GM19351 (cell line): Measurements from ENCODE around the gene EMID1.

Source experiments
- ATAC-seq: cut with Tn5 transposase; IDR thresholded peaks from one replicate; pipeline ENCODE4 v1.9.1; 2021; ENCODE audit warnings: mild to moderate bottlenecking, moderate library complexity; ENCODE audit not compliant: unreplicated experiment

EMID1 gene

GRCh38 chr22:29194184-29194583 is 11.5 kb upstream of the EMID1 start:
- no peak for ATAC-seq

GRCh38 chr22:29195118-29195963 is 10.4 kb upstream of the EMID1 start:
- ATAC-seq, result no peak

GRCh38 chr22:29195964-29196666 is 9.6 kb upstream of the EMID1 start:
- ATAC-seq, result no peak

- no peak for ATAC-seq
These were observed 8.6 kb upstream of the EMID1 start for GRCh38 chr22:29197096-29197495.

- ATAC-seq, result no peak
These were observed 7.5 kb upstream of the EMID1 start for GRCh38 chr22:29198240-29198639.

GRCh38 chr22:29199702-29200400 is 5.8 kb upstream of the EMID1 start:
- ATAC-seq, result no peak

- ATAC-seq, result no peak
These were observed 4.8 kb upstream of the EMID1 start for GRCh38 chr22:29200901-29201300.

GRCh38 chr22:29201782-29202181 is 3.9 kb upstream of the EMID1 start:
- ATAC-seq, result no peak

- ATAC-seq, result peak; percentile 80
These were observed 3.2 kb upstream of the EMID1 start for GRCh38 chr22:29202212-29203192.

GRCh38 chr22:29203488-29204454 is 1.9 kb upstream of the EMID1 start:
- ATAC-seq, result no peak

GRCh38 chr22:29204455-29205183 is 1.1 kb upstream of the EMID1 start:
- ATAC-seq, result no peak

- no peak for ATAC-seq
These were observed 473 bp upstream of the EMID1 start for GRCh38 chr22:29205252-29205593.

- no peak for ATAC-seq
These were observed 911 bp downstream of the EMID1 start for GRCh38 chr22:29206372-29207242.

- no peak for ATAC-seq
These were observed 1.5 kb downstream of the EMID1 start for GRCh38 chr22:29207243-29207550.

- ATAC-seq, result no peak
These were observed 2.1 kb downstream of the EMID1 start for GRCh38 chr22:29207562-29208501.

GRCh38 chr22:29208502-29208862 is 2.8 kb downstream of the EMID1 start:
- ATAC-seq, result no peak
